B cell (primary cell): ENCODE results near the gene FITM1. TPM values are rescaled to one million over a fixed set of nuclear protein-coding genes. Genes with fewer than 3 reads are reported as not detected.

Source experiments
- ATAC-seq: fragments of 200-7000 bp; cut with Tn5 transposase; one replicate; pipeline ENCODE4 v1.10.0; 2021; ENCODE audit warnings: low read depth, mild to moderate bottlenecking, moderate number of reproducible peaks, moderate library complexity
- CTCF ChIA-PET: fragments of 350-600 bp; sonication (Branson Sonifier 250); formaldehyde crosslinking; loops from one replicate; lab custom pipeline; 2021; ENCODE audit warnings: antibody characterized with exemption, inconsistent platforms; lab: Charles Lee
- POLR2A ChIA-PET: fragments of 350-600 bp; sonication (Branson Sonifier 250); formaldehyde crosslinking; loops from one replicate; lab custom pipeline; 2021; ENCODE audit warnings: antibody characterized with exemption; lab: Charles Lee
- DNase-seq: peaks from one replicate; pipeline ENCODE4 v3.0.0; 2013
- H2AFZ ChIP-seq: 2 replicates; pipeline ENCODE4 v1.6.1; 2012; ENCODE audit warnings: mild to moderate bottlenecking, low read depth, low read length; ENCODE audit not compliant: insufficient read depth, poor library complexity, severe bottlenecking
- H3K27ac ChIP-seq, 2 donors: 1 replicate in 1 of 2; 2 replicates in 1 of 2; pipeline ENCODE4 v1.5.1; 2012 to 2013; ENCODE audit warnings: low read length in 2 of 2, mild to moderate bottlenecking in 2 of 2, moderate library complexity in 1 of 2
- H3K27me3 ChIP-seq, 4 experiments: fragments of 200-600 bp in 1 of 4; sonication (generic) in 1 of 4; replicated peaks in 1 of 4; 1 replicate in 2 of 4; 2 replicates in 2 of 4; pipeline versions ENCODE4 v1.6.1 to v1.7.0; 2013 to 2016; ENCODE audit warnings: low read length in 3 of 4, mild to moderate bottlenecking in 2 of 4, mixed read lengths in 1 of 4, moderate library complexity in 1 of 4; ENCODE audit not compliant: insufficient read depth in 4 of 4, control insufficient read depth in 3 of 4; ENCODE audit errors: control extremely low read depth in 1 of 4
- H3K36me3 ChIP-seq, 2 experiments: replicated peaks in 1 of 2; 1 replicate in 1 of 2; 2 replicates in 1 of 2; pipeline versions ENCODE4 v1.6.1 to v1.7.1; 2013; ENCODE audit warnings: low read length in 1 of 2; ENCODE audit not compliant: insufficient read depth in 2 of 2, control insufficient read depth in 1 of 2; ENCODE audit errors: control extremely low read depth in 1 of 2, extremely low read depth in 1 of 2
- H3K4me1 ChIP-seq, 2 donors: fragments of 200-600 bp in 1 of 2; sonication (generic) in 1 of 2; 1 replicate in 1 of 2; 2 replicates in 1 of 2; pipeline versions ENCODE4 v1.5.1 to v1.6.1; 2013 to 2017; ENCODE audit warnings: low read length in 2 of 2; ENCODE audit not compliant: control insufficient read depth in 2 of 2, insufficient read depth in 2 of 2
- H3K4me2 ChIP-seq: replicated peaks from 2 replicates; pipeline ENCODE3; 2012; ENCODE audit warnings: mild to moderate bottlenecking, low read depth, low read length; ENCODE audit not compliant: poor library complexity, severe bottlenecking
- H3K4me3 ChIP-seq, 5 experiments: fragments of 200-600 bp in 1 of 5; sonication (generic) in 1 of 5; 1 replicate in 3 of 5; 2 replicates in 2 of 5; pipeline versions ENCODE4 v1.5.1 to v1.7.0; 2011 to 2016; ENCODE audit warnings: low read length in 4 of 5, mild to moderate bottlenecking in 4 of 5, low read depth in 2 of 5, control low read depth in 1 of 5, moderate library complexity in 1 of 5; ENCODE audit not compliant: insufficient read depth in 1 of 5; ENCODE audit errors: control extremely low read depth in 1 of 5, extremely low read depth in 1 of 5
- H3K79me2 ChIP-seq: fragments of 200-600 bp; sonication (generic); one replicate; pipeline ENCODE4 v1.6.0; 2016; ENCODE audit warnings: low read length; ENCODE audit not compliant: control insufficient read depth, insufficient read depth
- H3K9ac ChIP-seq: fragments of 200-600 bp; sonication (generic); 2 replicates; pipeline ENCODE4 v1.6.1; 2017; ENCODE audit warnings: mild to moderate bottlenecking, low read length, moderate library complexity
- H3K9me3 ChIP-seq, 3 donors: one replicate each; pipeline versions ENCODE4 v1.6.1 to v1.7.1; 2013; ENCODE audit warnings: low read length in 2 of 3; ENCODE audit not compliant: control insufficient read depth in 2 of 3, insufficient read depth in 1 of 3; ENCODE audit errors: control extremely low read depth in 1 of 3
- H4K20me1 ChIP-seq: 2 replicates; pipeline ENCODE4 v1.6.0; 2012; ENCODE audit warnings: mild to moderate bottlenecking, low read length; ENCODE audit not compliant: insufficient read depth, control insufficient read depth, poor library complexity, severe bottlenecking
- H3K27ac Mint-ChIP-seq: one replicate; pipeline ENCODE4 v1.8.0; 2021; ENCODE audit warnings: mixed read lengths
- H3K27me3 Mint-ChIP-seq: one replicate; pipeline ENCODE4 v1.8.0; 2021; ENCODE audit warnings: mixed read lengths
- H3K4me1 Mint-ChIP-seq: one replicate; pipeline ENCODE4 v1.8.0; 2021; ENCODE audit warnings: mixed read lengths
- H3K4me3 Mint-ChIP-seq: one replicate; pipeline ENCODE4 v1.8.0; 2021; ENCODE audit warnings: mixed read lengths
- H3K9me3 Mint-ChIP-seq: one replicate; pipeline ENCODE4 v1.8.0; 2022; ENCODE audit warnings: mixed read lengths; ENCODE audit not compliant: insufficient read depth
- CTCF ChIP-seq: fragments of 200-600 bp; IDR thresholded peaks from one replicate; pipeline ENCODE4 v1.8.0; 2022; ENCODE audit warnings: antibody characterized with exemption, mild to moderate bottlenecking
- EZH2 ChIP-seq: IDR thresholded peaks from 2 replicates; pipeline ENCODE4 v1.6.1; 2012; ENCODE audit warnings: borderline replicate concordance, low read depth, mild to moderate bottlenecking, moderate library complexity, low read length; ENCODE audit not compliant: insufficient read depth, poor library complexity, severe bottlenecking
- WGBS: methylation state at CpG from one replicate; pipeline ENCODE4 v1.1.5; 2013; ENCODE audit warnings: missing lambda C conversion rate; ENCODE audit not compliant: insufficient coverage; 5-methylcytosine and 5-hydroxymethylcytosine counted together
- intact Hi-C: fragments of 100-400 bp; cut with micrococcal nuclease; formaldehyde crosslinking; loops from one replicate; pipeline ENCODE4 v1.10.0; 2022
- polyA plus RNA-seq: library from polyadenylated mRNA; depleted of rRNA; stranded (reverse); fragments of >200 nt; gene quantifications from 2 replicates; pipeline ENCODE4 v1.2.3, GENCODE V29; 2012
- total RNA-seq, 2 donors: library from RNA; stranded (reverse); fragments of 120-200 nt in 1 of 2; gene quantifications; 1 replicate in 1 of 2; 2 replicates in 1 of 2; pipeline versions ENCODE4 v1.2.3 to v1.2.4, GENCODE V29; 2013 to 2022

FITM1 gene
- total and polyA plus RNA-seq, 2 donors (not counting 1 experiment from before 2014, with no cell fraction given), result 2.6 to 3.3 TPM

- Mint-ChIP-seq H3K9me3 (no peaks in the 10 kb centered on the region), H3K4me3 (no peak overlapping the region), H3K27ac (no peak overlapping the region), H3K27me3 (no peaks in the 10 kb centered on the region), H3K4me1 (peaks cover 8% of the 10 kb centered on the region)
- Histone ChIP-seq H3K4me3 (no peak overlapping the region), H3K9ac (no peak overlapping the region), H3K27ac (no peak overlapping the region), H3K27me3 (no peaks in the 10 kb centered on the region), H4K20me1 (no peaks in the 10 kb centered on the region), H3K4me1 (no peaks in the 10 kb centered on the region), H3K36me3 (peaks cover 3 to 64% of the 10 kb centered on the region in 2 experiments), H3K79me2 (no peaks in the 10 kb centered on the region), H3K4me2 (no peak overlapping the region), H3K9me3 (no peaks in the 10 kb centered on the region), H2AFZ (no peak overlapping the region)
- POLR2A ChIA-PET, result interaction anchor here (0.6 to 0.8 kb wide), 3 partner anchors 10 to 73 kb away, joined by 3 to 6 read pairs (median 5); partner anchors contain the start of gene MDP1
- 73% methylated on average over 9 of the region's 14 CpGs for WGBS
- DNase-seq (no peak), ATAC-seq (no peak)
- CTCF ChIA-PET, result interaction anchor here (1.0 to 1.2 kb wide), 2 partner anchors 85 to 129 kb away, joined by 3 read pairs; partner anchors contain the start of gene CIDEB
- TF ChIP-seq CTCF (no peak), EZH2 (no peak)
- intact Hi-C loops, result no loop called here
Observed at GRCh38 chr14:24179294-24179960, 49.0 kb downstream of the FITM1 start.
